MCF 10A (cell line): ENCODE data around the gene NADSYN1. TPM values are rescaled to one million over a fixed set of nuclear protein-coding genes. Genes with fewer than 3 reads are reported as not detected.

Source experiments
- BruUV-seq: library from RNA; stranded (reverse); fragments of 400-500 nt; replicated peaks from 2 replicates; lab custom pipeline; 2021; lab: Mats Ljungman, UMichigan
- CTCF ChIA-PET: fragments of 300-600 bp; sonication (Branson Sonifier 250); formaldehyde crosslinking; extraction: SDS; loops from one replicate; lab custom pipeline; 2021; ENCODE audit warnings: antibody characterized with exemption, inconsistent platforms; lab: Yijun Ruan, JAX
- POLR2A ChIA-PET: fragments of 300-600, 350-650 bp; sonication (Branson Sonifier 250); formaldehyde crosslinking; extraction: SDS; loops from one replicate; lab custom pipeline; 2020; ENCODE audit warnings: antibody characterized with exemption, inconsistent platforms; lab: Yijun Ruan, JAX
- DNase-seq: peaks from one replicate; pipeline ENCODE4 v3.0.0-alpha.2; 2018; ENCODE audit not compliant: unreplicated experiment
- H3K27ac Mint-ChIP-seq: one replicate; pipeline ENCODE4 v1.8.0; 2022; ENCODE audit warnings: mild to moderate bottlenecking, low read depth, mixed read lengths; ENCODE audit not compliant: unreplicated experiment
- H3K27me3 Mint-ChIP-seq: one replicate; pipeline ENCODE4 v1.8.0; 2022; ENCODE audit warnings: mixed read lengths; ENCODE audit not compliant: insufficient read depth, unreplicated experiment
- H3K36me3 Mint-ChIP-seq: one replicate; pipeline ENCODE4 v1.8.0; 2022; ENCODE audit warnings: mild to moderate bottlenecking, moderate library complexity, mixed read lengths; ENCODE audit not compliant: insufficient read depth, unreplicated experiment
- H3K4me1 Mint-ChIP-seq: one replicate; pipeline ENCODE4 v1.8.0; 2022; ENCODE audit warnings: mixed read lengths; ENCODE audit not compliant: insufficient read depth, unreplicated experiment
- H3K4me3 Mint-ChIP-seq: one replicate; pipeline ENCODE4 v1.8.0; 2022; ENCODE audit warnings: mild to moderate bottlenecking, moderate library complexity, mixed read lengths; ENCODE audit not compliant: unreplicated experiment
- H3K9me3 Mint-ChIP-seq: one replicate; pipeline ENCODE4 v1.8.0; 2022; ENCODE audit warnings: mixed read lengths; ENCODE audit not compliant: unreplicated experiment
- CTCF ChIP-seq: fragments of 200-600 bp; IDR thresholded peaks from one replicate; pipeline ENCODE4 v1.8.0; 2022; ENCODE audit warnings: antibody characterized with exemption, mild to moderate bottlenecking; ENCODE audit not compliant: unreplicated experiment
- intact Hi-C: fragments of 100-400 bp; cut with micrococcal nuclease; formaldehyde crosslinking; loops from 2 replicates; pipeline ENCODE4 v1.14.1; 2022
- total RNA-seq: library from RNA; stranded (reverse); gene quantifications from 2 replicates; pipeline ENCODE4 v1.2.3, GENCODE V29; 2022

NADSYN1 gene
- total RNA-seq, 1 experiment from 2014 or later = 73.6 TPM

GRCh38 chr11:71428861-71429435 lies 24.1 kb upstream of the NADSYN1 start:
- intact Hi-C loops = no loop called here
- CTCF ChIA-PET = no interaction called here
- H3K4me1 Mint-ChIP-seq = peaks cover 30% of the 10 kb centered on the region
- no peaks in the 10 kb centered on the region for H3K9me3 Mint-ChIP-seq
- peaks cover 4% of the 10 kb centered on the region for H3K36me3 Mint-ChIP-seq
- no peaks in the 10 kb centered on the region for H3K27me3 Mint-ChIP-seq
- POLR2A ChIA-PET = interaction anchor here (0.6 kb wide), 1 partner anchor 19 kb away, joined by 3 read pairs; the partner anchor contains the start of gene DHCR7
- no TSS peak for BruUV-seq
- H3K27ac Mint-ChIP-seq = no peak overlapping the region
- TF ChIP-seq CTCF = no peak
- no peak for DNase-seq
- H3K4me3 Mint-ChIP-seq = no peak overlapping the region

- Mint-ChIP-seq H3K9me3 (no peaks in the 10 kb centered on the region), H3K36me3 (peaks cover 11% of the 10 kb centered on the region), H3K27ac (no peak overlapping the region), H3K4me3 (no peak overlapping the region), H3K4me1 (peaks cover 34% of the 10 kb centered on the region), H3K27me3 (no peaks in the 10 kb centered on the region)
- intact Hi-C loops = no loop called here
- ChIA-PET POLR2A (interaction anchor here (0.5 kb wide), 1 partner anchor 51 kb away, joined by 5 read pairs; no protein-coding TSS in a partner anchor), CTCF (no interaction called here)
- no peak for TF ChIP-seq CTCF
- DNase-seq = no peak
- BruUV-seq = no TSS peak
Measured at GRCh38 chr11:71429701-71430100, 23.3 kb upstream of the NADSYN1 start.

GRCh38 chr11:71430166-71430565 lies 22.8 kb upstream of the NADSYN1 start:
- peaks cover 13% of the 10 kb centered on the region for H3K36me3 Mint-ChIP-seq
- CTCF ChIA-PET = no interaction called here

GRCh38 chr11:71431271-71431670 lies 21.7 kb upstream of the NADSYN1 start:
- no TSS peak for BruUV-seq
- CTCF ChIA-PET = no interaction called here
- no peaks in the 10 kb centered on the region for H3K9me3 Mint-ChIP-seq
- H3K27me3 Mint-ChIP-seq = no peaks in the 10 kb centered on the region
- no peak overlapping the region for H3K4me3 Mint-ChIP-seq
- no peak for DNase-seq
- POLR2A ChIA-PET = interaction anchor here (3.3 kb wide), 1 partner anchor 16 kb away, joined by 25 read pairs; the partner anchor contains the start of gene DHCR7
- no peak for TF ChIP-seq CTCF
- no peak overlapping the region for H3K27ac Mint-ChIP-seq
- H3K36me3 Mint-ChIP-seq = peaks cover 16% of the 10 kb centered on the region
- intact Hi-C loops = no loop called here
- peaks cover 25% of the 10 kb centered on the region for H3K4me1 Mint-ChIP-seq

More at GRCh38 chr11:71430166-71430565, 22.8 kb upstream of the NADSYN1 start:
- TF ChIP-seq CTCF = no peak
- Mint-ChIP-seq H3K27ac (no peak overlapping the region), H3K9me3 (no peaks in the 10 kb centered on the region), H3K4me1 (peaks cover 34% of the 10 kb centered on the region), H3K4me3 (no peak overlapping the region), H3K27me3 (no peaks in the 10 kb centered on the region)
- intact Hi-C loops = no loop called here
- BruUV-seq = no TSS peak
- POLR2A ChIA-PET = interaction anchor here (0.5 to 0.7 kb wide), 2 partner anchors 51 to 66 kb away, joined by 3 to 5 read pairs; no protein-coding TSS in a partner anchor
- no peak for DNase-seq
